Esophagus muscularis mucosa (tissue), 4 donors: Measurements from ENCODE around the gene NPIPA3.
"Not testable (repeated sequence)": the region's sequence is repeated elsewhere in the genome, so short reads cannot be mapped to it uniquely, and the experiment has no call there.

Source experiments
- EP300 ChIP-seq: sonication (generic); formaldehyde crosslinking; IDR thresholded peaks from one replicate; pipeline ENCODE4 v1.6.1; 2017; ENCODE audit warnings: antibody characterized with exemption
- POLR2AphosphoS5 ChIP-seq, 2 donors: sonication (generic); formaldehyde crosslinking; IDR thresholded peaks; one replicate each; pipeline ENCODE4 v1.6.1; 2017; ENCODE audit warnings: antibody characterized with exemption in 2 of 2
- TF ChIP-seq, protein P1 (sequence below), 3 experiments: fragments of 200-600 bp in 2 of 3; fragments of 450-650 bp in 1 of 3; sonication (generic) in 2 of 3; IDR thresholded peaks; one replicate each; pipeline ENCODE4 v1.5.1; 2017 to 2019; ENCODE audit warnings: antibody characterized with exemption in 3 of 3, mild to moderate bottlenecking in 2 of 3, moderate library complexity in 1 of 3

- TF ChIP-seq, protein P1, sequence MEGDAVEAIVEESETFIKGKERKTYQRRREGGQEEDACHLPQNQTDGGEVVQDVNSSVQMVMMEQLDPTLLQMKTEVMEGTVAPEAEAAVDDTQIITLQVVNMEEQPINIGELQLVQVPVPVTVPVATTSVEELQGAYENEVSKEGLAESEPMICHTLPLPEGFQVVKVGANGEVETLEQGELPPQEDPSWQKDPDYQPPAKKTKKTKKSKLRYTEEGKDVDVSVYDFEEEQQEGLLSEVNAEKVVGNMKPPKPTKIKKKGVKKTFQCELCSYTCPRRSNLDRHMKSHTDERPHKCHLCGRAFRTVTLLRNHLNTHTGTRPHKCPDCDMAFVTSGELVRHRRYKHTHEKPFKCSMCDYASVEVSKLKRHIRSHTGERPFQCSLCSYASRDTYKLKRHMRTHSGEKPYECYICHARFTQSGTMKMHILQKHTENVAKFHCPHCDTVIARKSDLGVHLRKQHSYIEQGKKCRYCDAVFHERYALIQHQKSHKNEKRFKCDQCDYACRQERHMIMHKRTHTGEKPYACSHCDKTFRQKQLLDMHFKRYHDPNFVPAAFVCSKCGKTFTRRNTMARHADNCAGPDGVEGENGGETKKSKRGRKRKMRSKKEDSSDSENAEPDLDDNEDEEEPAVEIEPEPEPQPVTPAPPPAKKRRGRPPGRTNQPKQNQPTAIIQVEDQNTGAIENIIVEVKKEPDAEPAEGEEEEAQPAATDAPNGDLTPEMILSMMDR (IDR thresholded peaks at IDR 0.05), result not testable (repeated sequence)
- TF ChIP-seq EP300; POLR2AphosphoS5 (IDR thresholded peaks at IDR 0.05): not testable (repeated sequence)
Observed at GRCh38 chr16:14740832-14741385, 37.7 kb downstream of the NPIPA3 start.
